ENCODE measurements around the gene GSK3B. TPM values are rescaled to one million over a fixed set of nuclear protein-coding genes. Genes with fewer than 3 reads are reported as not detected.

The GSK3B gene
- total RNA-seq, 1 donor from 2014 or later = 71.6 TPM

DNA sequence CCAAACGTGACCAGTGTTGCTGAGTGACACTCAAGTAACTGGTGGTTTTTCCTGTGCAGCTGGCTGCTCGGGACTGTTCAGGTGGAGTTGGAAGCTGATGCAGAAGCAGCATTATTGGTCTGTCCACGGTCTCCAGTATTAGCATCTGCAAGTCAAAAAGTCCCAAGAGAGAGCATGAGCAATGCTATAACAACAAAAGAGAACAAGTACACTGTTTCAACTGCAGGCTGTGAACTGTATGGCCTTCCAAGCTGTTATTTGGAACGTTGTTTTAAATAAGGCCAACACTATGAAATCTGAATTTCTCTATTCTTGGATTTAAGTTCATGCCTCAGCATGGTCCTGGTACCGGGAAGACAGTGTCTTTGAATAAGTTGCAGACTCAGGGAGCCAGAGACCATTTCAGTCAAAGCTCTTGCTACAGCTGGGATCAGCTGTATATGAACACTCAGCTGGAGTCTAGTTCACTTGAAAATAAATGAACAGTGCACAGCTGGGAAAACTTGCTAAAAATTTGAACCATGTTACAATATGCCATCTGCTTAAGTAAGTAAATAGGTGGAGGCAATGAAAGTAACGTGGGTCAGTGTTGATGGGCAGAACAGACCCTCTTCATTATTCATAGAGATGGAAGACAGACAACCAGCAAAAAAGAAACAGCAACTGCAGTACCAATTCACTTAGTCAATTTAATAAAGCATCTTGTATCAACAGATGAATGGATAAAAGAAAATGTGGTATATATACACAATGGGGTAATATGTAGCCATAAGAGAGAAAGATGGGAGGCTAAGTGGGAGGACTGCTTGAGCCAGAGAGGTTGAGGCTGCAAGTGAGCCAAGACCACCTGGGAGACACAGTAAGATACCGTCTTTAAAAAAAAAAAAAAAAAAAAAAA lies 267.3 kb downstream of the GSK3B start:
- TF ChIP-seq, protein P1, sequence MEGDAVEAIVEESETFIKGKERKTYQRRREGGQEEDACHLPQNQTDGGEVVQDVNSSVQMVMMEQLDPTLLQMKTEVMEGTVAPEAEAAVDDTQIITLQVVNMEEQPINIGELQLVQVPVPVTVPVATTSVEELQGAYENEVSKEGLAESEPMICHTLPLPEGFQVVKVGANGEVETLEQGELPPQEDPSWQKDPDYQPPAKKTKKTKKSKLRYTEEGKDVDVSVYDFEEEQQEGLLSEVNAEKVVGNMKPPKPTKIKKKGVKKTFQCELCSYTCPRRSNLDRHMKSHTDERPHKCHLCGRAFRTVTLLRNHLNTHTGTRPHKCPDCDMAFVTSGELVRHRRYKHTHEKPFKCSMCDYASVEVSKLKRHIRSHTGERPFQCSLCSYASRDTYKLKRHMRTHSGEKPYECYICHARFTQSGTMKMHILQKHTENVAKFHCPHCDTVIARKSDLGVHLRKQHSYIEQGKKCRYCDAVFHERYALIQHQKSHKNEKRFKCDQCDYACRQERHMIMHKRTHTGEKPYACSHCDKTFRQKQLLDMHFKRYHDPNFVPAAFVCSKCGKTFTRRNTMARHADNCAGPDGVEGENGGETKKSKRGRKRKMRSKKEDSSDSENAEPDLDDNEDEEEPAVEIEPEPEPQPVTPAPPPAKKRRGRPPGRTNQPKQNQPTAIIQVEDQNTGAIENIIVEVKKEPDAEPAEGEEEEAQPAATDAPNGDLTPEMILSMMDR (IDR thresholded peaks at IDR 0.05; ENCODE audit: insufficient read depth, low read length, poor library complexity, severe bottlenecking) = no peak
- DNase-seq (ENCODE audit: low read depth) = no peak
- Histone ChIP-seq H3K36me3 (ENCODE audit: control insufficient read depth, insufficient read depth, low read length) (no peaks in the 10 kb centered on the region), H3K4me3 (ENCODE audit: low read depth, low read length) (no peak overlapping the region), H3K27me3 (ENCODE audit: control insufficient read depth, insufficient read depth, low read length) (no peaks in the 10 kb centered on the region)

DNA sequence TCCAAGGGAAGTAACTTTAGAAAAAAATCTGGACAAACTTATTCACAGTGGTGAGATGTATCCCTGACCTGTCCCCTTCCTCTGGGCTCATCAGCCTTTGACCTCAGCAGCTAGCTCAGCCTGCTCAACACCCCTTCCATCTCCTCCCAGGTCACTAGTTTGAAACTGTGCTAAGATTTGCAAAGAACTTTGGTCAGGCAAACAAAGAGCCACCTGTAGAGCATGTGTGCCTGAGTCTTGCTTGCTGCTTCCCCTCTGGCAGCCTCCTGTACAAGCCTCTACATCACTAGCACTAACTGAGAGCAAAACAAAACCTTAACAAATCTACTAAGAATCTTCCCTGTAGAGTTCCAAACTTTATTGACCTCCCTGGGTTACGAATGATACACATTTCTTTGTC lies 268.4 kb downstream of the GSK3B start:
- Histone ChIP-seq H3K27me3 (ENCODE audit: control insufficient read depth, insufficient read depth, low read length) (no peaks in the 10 kb centered on the region), H3K4me3 (ENCODE audit: low read depth, low read length) (no peak overlapping the region), H3K36me3 (ENCODE audit: control insufficient read depth, insufficient read depth, low read length) (no peaks in the 10 kb centered on the region)
- DNase-seq (ENCODE audit: low read depth) = no peak
- TF ChIP-seq, protein P1 (IDR thresholded peaks at IDR 0.05; ENCODE audit: insufficient read depth, low read length, poor library complexity, severe bottlenecking) = no peak

DNA sequence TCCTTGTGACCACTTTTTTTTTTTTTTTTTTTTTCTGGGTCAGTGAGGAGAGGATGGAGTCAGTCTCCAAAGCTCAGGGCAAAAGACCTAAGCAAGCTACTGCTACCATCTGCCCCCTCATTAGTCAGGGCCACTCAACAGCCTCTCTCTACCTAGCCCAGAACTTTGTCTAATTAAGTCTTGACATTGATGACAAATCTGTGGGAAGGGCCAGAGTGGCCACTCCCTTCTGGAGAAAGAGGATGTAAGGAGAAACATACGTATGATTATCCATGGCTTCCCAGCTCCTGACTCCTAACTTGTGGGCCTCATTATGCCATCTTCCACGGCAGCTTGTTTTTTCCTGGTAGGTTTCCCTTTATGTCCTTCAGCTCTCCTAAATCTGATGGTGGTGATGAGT lies 274.4 kb downstream of the GSK3B start:
- Histone ChIP-seq H3K27me3 (ENCODE audit: control insufficient read depth, insufficient read depth, low read length) (peaks cover 3% of the 10 kb centered on the region), H3K4me3 (ENCODE audit: low read depth, low read length) (no peak overlapping the region), H3K36me3 (ENCODE audit: control insufficient read depth, insufficient read depth, low read length) (no peaks in the 10 kb centered on the region)
- DNase-seq (ENCODE audit: low read depth) = no peak
- TF ChIP-seq, protein P1 (IDR thresholded peaks at IDR 0.05; ENCODE audit: insufficient read depth, low read length, poor library complexity, severe bottlenecking) = no peak

DNA sequence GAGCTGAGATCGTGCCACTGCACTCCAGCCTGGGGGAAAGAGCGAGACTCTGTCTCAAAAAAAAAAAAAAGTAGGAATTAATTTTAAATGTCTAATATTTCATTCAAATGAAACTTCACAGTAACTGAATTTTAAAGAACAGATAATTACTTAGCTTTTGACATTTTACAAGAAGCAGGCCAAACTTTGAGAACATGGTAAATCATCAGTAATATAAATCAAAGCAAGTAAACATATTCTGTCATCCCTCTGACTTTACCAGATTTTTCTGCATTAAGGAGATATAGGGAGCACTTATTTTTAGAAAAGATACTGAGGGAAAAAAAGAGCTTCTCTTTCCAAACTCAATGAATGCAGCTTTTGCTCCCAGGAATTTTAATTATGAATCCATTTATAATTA lies 275.3 kb downstream of the GSK3B start:
- H3K27me3 ChIP-seq (ENCODE audit: control insufficient read depth, insufficient read depth, low read length) = peaks cover 5% of the 10 kb centered on the region
- no peaks in the 10 kb centered on the region for H3K36me3 ChIP-seq (ENCODE audit: control insufficient read depth, insufficient read depth, low read length)
- no peak overlapping the region for H3K4me3 ChIP-seq (ENCODE audit: low read depth, low read length)
- no peak for DNase-seq (ENCODE audit: low read depth)
- TF ChIP-seq, protein P1 (IDR thresholded peaks at IDR 0.05; ENCODE audit: insufficient read depth, low read length, poor library complexity, severe bottlenecking) = no peak

DNA sequence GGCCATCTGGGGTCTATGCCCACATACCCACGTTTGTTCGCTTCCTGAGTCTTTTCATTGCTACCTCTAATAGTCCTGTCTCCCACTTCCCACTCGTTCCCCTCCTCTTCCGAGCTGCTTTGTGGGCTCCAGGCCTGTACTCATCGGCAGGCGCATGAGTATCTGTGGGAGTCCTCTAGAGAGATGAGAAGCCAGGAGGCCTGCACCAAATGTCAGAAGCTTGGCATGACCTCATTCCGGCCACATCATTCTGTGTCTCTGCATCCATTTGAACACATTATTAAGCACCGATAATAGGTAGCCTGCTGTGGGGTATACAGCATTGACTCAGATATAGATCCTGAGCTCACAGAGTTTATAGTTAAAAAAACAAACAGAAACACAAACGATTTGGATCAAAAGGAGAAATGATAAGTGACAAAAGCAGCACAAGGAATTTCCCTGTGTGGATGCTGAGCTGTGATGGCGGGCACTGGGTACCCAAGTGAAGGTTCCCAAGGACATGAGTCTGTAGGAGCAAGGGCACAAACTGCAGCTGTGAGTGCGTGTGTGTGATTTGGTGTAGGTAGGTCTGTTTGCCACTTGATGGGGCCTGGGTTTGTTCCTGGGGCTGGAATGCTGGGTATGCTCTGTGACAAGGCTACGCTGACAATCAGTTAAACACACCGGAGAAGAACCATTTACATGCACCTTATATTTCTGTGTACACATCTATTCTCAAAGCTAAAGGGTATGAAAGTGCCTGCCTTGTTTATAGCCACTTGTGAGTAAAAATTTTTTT lies 276.5 kb downstream of the GSK3B start:
- H3K27me3 ChIP-seq (ENCODE audit: control insufficient read depth, insufficient read depth, low read length) = peaks cover 5% of the 10 kb centered on the region
- no peak for DNase-seq (ENCODE audit: low read depth)
- no peaks in the 10 kb centered on the region for H3K36me3 ChIP-seq (ENCODE audit: control insufficient read depth, insufficient read depth, low read length)
- no peak overlapping the region for H3K4me3 ChIP-seq (ENCODE audit: low read depth, low read length)
- TF ChIP-seq, protein P1 (IDR thresholded peaks at IDR 0.05; ENCODE audit: insufficient read depth, low read length, poor library complexity, severe bottlenecking) = no peak

Data from kidney epithelial cell (primary cell).